Fibroblast of skin of back (primary cell): ENCODE results near the gene PLD4.

ENCODE experiments used
- DNase-seq: peaks from one replicate; pipeline ENCODE4 v3.0.0-alpha.2; 2013

PLD4 gene

DNA sequence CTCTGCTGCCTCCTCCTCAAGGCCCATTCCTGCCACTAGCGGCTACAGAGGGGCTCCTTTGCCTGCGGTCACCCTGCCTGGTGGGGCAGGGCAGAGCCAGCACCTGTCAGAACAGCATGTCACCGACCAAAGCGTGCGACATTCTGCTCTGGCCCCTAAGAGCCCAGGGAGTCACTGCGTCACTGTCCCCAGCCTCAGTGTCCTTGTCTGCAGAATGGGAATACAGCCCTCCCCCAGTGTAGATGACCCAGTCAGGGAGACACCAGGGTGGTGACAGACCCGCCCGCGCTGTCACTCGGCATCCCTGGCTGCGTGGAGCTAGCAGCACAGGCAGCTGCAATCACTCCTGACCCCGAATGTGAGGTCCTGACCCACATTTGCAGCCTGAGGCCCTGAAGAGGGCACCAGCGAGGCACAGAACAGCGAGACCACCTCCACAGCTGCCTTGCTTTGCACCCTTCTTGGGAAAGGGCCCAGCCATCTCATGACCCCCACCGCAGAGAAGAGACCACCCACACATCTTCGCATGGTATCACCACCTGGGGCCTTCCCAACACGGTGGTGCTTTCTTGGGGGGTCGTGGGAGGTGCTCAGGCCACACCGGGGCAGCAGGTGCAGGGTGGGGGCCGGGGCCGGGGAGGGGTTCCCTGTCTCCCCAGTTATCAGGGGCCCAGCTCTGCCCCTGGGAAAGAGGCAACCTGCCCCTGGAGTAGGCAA is 51.0 kb downstream of the PLD4 start:
- DNase-seq, result no peak

DNA sequence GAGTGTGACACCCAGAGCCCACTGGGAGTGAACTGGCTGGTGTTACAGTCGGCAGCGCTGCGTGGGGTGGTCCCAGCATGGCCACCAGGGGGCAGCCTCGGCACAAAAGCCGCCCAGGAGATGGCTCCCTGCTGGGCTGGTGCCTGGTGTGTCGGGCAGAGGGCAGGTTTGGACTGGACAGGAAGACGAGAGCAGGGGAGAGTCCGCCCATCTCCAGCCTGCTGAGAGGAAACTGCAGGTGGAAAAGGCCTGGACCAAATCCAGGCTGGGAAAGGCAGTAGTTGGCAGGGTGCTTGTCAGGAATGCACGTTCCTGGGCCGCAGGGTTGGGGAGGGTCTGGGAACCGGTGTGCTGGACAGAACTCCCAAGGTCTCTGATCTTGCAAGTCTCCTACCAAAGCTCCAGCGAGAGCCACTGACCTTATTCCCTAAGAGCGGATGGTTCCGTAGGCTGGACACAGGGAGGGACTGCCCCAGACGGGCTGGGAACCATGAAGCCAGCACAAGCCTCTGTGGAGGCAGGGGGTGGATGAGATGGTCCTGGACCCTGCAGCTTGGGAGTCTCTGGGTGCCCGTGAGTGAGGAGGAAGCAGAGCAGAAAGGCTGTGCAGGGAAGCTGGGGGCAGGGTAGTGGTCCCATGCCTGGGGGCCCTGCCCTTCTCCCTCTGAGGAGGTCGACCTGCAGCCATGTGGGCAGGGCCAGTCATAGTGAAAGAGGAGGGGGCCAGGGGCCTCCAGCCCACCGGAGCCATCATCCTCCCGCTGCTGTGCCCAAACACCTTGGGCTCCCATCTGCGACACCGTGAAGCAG is 51.7 kb downstream of the PLD4 start:
- peak; percentile 67 for DNase-seq

DNA sequence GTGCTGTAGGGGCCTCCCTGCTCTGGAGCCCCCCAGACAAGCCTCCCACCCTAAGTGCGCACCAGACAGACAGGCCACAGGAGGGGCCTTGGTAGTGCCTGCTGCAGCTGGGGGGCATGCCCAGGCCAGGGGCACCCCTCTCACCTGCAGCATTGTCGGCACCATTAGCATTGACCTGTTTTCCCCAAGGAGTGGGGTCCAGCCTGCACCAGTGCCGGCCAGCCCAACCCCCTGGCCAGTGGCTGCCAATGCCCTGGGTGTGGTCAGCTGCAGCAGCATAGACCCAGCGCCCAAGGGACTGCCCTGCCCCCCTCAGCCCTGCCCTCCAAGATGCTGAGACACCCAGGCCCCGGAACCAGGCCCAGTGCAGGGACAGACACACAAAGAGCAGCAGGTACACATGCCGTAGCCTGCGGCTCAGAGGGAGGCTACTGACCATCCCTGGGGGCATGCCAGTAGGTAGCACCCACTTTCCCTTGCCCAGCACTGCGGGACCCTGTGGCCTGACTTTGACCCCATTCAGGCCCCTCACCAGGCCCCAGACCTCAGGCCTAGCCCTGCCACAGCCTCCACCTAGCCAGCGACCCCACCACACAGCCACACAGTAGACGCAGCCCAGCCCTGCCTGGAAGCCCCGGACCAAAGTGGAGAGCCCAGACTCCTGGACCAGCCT is 52.5 kb downstream of the PLD4 start:
- no peak for DNase-seq

DNA sequence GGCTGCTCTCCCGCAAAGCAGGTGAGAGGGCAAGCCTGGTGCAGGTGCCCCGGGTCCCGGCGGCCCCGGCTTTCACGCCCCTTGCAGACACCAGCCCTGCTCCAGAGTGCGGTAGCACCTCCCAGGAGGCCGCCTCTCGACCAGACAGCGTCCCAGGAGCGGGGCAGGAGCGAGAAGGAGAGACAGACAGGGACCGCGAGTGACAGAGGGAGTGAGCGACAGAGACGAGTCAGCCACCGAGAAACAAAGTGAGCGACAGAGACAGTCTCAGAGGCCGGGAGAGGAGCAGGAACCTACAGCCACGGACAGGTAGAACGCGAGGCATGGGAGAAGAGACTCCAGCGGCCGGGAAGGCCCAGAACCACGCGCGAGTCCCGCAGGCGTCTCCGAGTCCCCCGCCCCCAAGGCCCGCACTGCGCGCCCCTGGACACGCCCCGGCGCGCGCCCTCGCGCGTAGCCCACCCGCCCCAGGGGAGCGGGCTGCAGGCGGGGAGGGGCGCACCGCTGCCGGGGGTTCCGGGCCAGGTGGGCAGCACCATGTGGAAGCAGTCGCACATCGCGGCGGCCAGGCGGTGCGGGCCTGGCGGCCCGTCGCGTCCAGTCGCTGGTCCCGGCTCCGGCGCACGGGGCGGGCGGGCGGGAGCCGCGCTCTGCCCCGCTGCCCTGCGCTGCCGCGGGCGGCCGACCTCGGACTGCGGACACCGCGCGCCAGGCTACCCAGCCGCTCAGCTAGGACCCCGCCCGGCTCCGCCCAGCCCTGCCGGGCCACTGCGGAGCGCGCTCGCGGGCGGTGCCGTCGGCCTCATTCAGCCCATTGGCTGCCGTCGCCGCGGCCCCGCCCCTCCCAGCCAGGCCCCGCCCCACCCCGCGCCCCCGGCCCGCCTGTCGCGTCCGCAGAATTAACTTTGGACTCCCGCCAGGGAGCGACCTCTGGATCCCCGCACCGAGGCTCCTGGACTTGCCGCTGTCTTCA is 53.3 kb downstream of the PLD4 start, which contains the start of gene AHNAK2:
Gene AHNAK2 (minus strand): TSS at position 694 of the 973 bp plus-strand sequence. CDS start 137 bp downstream, at position 557.
- DNase-seq, result peak; percentile 77

DNA sequence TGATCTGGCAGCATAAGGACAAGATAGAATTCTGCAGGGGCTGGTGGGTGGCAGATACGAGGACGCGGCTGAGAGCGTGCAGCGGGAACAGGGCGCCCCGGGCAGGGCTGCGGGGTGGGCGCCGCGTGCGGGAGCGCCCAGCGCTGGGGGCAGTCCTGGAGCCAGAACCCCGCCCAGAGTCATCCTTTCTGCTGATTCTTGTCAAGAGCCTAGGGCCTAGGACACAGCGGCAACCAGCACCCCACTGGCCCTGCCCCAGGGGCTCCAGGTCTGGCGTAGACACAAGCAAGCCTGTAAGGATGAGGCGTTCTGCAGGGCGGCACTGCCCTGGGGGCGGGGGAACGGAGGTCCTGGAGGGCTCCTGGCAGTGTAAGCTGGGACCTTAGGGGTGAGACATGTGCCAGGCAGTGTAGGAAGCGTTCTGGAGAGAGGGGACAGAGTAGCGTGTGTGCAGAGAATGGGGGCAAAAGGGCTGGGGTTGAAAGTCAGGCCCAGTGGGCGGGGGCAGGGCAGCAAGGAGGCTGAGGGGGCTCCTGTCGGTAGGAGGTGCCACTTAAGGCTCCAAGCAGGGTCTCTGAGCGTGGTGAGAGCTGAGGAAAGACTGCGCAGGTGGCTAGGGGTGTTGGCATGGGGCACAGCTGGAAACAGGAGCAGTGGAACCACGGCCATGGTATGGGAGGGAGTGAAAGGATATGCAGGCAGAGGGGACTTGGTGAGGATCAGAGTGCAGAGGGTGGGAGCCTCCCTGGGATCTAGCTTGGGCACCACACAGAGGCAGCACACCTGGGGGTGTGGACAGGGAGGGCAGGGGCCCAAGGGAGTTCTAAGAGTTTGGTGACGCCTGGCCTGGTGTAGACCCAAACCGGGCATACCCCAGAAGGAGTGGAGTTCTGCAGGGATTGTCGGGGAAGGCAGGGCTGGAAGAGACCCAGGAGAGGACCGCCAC is 54.3 kb downstream of the PLD4 start:
- no peak for DNase-seq

DNA sequence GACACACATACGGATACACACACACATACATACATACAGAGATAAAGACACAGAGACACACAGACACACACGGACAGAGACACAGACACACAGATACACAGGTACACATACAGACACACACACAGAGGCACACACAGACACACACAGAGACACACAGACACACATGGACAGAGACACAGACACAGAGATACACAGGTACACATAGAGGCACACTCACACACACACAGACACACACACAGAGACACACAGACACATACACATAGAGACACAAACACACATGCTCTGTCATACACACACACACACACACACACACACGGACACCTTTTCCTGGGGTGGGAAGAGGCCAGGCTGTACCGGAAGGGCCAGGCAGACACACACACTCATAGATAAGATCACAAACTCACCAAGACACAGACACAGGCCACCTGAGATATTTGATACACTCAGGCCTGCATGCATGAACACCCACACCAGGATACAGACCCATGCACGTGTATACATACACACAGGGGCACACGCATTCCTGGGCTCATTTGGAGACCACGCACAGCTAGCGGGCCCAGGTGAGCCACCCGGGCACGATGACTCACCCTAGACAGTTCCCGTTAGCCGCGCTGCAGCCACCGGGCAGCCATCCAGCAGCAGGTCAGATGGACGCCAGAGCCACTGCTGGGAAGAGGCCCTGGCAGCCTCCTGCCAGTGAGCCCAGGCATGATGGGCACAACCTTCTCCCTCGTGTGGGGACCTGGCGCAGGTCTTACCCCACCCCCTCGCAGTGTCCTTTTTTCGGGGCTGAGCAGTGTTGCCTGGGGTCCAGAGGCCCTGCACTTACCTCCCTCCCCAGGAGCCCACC is 55.3 kb downstream of the PLD4 start:
- DNase-seq, result no peak

DNA sequence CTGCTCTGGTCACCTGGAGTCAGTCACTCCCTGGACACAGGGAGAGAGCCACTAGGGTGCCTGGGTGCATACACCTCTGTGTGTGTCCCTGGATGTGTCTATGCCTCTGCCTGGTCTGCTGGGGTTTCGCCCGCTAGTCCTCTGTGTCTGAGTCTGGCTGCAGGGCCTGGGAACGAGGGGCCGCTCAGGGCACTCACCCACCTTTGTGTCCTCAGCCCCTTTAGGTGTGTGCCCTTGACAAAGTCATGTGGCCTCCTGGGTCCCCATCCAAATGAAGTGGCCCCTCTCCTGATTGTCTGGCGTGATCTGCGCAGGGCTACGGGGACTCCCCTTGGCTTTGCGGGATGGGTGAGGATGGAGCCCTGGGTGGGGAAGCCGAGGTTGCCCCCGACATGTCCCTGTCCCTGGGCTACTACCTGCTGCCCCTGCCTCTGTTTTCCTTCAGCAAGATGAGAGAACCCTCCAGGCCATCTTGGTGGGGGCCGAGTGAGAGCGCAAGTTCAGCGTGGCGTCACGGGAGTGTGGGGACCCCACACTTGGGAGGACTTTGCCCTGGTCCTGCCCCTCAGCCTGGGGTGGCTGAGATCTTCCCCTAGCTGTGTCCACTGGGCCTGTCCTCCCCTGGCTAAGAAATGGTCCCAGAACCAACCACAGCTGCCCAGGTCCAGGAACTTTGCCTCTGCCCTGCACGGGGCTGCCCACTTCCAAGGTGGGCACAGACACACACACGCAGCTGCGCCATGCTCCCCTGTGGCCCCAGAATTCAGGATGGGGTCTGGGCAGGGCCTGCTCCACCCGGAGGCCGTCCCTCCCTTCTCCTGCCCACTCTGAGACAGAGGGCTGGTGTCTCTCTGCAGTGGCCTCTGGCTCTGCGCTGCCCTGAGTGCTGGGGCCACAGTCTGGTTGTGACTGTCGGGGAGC is 56.2 kb downstream of the PLD4 start:
- no peak for DNase-seq

DNA sequence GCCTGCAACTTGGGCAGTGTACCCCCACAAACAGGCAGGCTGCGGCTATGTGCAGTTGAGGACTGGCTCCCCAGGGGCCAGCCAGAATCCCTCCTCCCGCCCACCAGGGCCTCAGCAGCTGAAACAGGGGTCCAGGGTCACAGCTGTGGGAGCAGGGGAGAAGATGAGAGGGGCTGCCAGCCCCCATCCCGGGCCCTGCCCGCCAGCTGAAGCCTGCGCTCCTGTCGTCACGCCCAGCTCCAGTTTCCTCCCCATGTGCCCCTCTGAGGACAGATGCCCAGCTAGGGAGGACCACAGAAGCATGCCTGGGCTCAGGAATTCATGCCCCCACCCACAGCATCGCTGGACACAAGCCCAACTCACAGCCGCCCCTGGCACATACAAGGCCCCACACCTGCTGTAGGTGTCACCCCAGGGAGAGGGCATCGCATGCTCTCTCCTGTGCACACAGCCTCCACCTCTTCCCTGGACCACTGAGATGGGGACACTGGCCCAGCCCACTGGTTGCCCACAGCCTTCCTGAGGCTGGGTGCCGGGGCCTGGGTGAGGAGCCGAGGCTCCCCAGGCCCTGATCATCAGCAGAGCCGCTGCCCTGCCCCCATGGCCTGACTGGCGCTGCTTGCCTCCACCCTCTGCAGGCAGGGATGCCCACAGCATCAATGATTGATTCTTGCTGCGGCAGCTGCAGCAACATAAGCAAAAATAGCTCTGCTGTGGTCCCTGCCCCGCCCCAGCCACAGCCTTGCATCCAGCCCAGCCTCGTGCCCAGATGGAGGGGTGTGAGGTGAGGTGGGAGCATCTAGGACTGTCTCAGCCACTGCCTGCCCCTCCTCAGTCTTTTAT is 57.2 kb downstream of the PLD4 start:
- DNase-seq, result no peak

DNA sequence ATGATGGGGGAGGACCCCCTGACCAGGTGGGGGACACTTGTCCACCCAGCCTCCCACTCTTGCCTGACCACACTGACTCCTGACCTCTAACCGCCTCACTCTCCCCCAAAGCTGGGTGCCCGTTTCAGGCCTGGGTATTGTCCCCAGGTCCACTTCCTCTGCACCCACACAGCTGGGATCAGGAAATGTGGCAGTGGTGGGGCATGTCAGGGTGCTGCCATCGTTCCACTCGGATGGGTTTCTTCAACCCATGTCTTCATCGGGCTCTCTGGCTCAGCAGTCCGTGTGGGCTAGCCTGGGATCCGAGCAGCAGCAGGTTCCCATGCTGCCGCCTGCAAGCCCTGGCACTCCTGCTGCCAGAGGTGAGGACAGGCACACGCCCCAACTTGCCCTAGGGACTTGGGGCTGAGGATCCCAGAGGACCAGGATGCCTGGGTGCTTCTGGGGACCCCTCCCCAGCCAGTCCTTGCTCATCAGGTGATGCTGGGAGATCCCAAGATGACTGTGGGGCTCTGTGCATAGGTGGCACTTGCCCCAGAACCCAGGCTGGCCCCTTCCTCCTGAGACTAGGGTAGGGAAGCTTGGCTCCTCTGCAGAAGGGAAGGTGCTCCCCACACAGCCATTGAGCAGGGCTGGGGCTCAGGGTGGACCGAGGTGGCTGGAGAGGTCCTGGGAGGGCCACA is 58.0 kb downstream of the PLD4 start:
- no peak for DNase-seq
